Colon (tissue), 2 donors: ENCODE measurements around the gene PRKN.
"Not testable (repeated sequence)": the region's sequence is repeated elsewhere in the genome, so short reads cannot be mapped to it uniquely, and the experiment has no call there.

Experiments used
- FAIRE-seq: peaks from 2 replicates; lab custom pipeline; 2012; peaks lifted over from hg19 to GRCh38; lab: Jason Lieb, UNC
- donor health status: control.
- donor health status: control.

PRKN gene

DNA sequence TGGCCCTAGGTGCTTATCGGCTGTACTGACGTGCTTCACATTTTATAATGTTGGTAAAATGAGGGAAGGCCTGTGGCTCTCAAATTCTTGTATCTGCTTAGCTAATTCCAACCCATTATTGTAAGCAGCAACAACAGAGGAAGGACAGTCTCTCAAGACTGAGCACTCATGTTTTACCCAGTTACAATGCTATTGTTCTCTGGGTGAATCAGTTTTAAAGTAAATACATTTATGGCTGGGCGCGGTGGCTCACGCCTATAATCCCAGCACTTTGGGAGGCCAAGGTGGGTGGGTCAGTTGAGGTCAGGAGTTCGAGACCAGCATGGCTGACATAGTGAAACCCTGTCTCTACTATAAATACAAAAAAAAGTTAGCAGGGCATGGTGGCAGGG, 194.6 kb downstream of the PRKN start:
- no peak for FAIRE-seq

DNA sequence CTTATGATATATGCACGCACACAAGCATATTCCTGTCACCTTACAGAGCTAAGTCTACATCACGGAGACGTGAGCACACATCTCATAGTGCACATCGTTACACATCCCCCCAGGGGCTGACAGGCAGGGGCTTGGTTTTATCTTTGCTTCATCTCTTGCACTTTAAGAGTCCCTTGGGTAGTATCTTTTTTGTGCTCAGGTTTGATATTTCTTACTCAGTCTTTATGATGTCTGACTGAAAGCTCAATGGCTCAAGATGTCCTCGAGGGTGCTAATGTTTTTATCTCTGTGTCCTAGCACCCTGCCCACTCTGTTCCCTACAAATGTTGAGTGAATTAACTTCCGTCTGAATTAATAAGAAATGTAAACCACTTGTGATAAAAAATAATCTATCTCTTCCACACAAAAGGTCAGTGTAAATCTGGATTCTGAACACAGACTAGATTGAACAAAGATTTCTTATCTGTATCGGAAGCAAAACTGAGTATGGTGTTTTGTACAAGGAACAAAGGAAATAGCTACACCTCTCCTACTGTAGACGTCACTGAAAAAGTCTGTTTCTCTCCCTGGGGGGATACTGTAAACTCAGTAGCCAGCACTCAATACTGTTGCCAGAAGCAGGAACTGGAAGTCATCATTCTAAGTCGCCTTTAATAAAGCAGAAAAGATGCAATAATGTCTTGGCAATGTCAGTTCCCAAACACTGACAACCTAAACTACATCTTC, 195.1 kb downstream of the PRKN start:
- no peak for FAIRE-seq

DNA sequence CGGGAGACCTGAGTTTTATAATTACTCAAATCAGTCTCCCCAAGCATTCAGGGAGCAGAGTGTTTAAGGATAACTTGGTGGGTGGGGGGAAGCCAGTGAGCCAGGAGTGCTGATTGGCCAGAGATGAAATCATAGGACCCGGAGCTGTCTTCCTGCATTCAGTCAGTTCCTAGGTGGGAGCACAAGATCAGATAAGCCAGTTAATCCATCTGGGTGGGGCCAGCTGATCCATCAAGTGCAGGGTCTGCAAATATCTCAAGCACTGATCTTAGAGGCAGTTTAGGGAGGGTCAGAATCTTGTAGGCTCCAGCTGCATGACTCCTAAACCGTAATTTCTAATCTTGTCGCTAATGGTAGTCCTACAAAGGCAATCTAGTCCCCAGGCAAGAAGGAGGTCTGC, 196.2 kb downstream of the PRKN start:
- FAIRE-seq: not testable (repeated sequence)

DNA sequence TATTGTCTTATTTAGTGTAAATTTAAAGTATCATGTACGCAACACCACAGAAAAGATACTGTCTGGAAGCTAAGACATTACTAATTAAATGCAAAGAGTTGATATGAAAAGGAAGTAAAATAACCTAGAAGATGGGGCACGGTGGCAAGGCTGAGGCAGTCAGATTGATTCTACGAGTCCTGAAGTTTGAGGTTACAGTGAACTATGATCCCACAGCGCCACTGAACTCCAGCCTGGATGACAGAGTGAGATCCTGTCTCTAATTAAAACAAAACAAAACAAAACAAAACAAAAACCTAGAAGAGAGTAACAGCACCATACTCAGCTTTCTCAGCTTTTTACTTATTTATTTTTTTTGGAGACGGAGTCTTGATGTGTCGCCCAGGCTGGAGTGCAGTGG, 199.0 kb downstream of the PRKN start:
- no peak for FAIRE-seq

DNA sequence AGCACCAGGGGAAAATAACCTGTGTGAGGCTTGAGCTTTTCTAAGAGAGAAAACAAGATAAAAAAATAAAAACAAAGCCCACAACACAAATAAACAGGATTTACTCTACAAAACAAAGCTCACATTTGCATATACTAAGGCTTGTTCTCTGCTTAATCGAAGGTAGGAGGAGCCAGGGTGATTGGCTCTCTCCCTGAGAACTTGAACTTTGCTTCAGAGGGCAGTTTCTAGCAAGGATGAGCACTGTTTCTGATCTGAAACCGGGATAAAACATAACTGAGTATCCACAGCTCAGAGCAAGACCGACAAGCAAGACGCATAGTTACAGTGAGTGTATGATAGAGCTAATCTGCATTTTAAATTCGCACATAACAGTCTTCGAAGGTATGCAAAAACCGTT, 200.6 kb downstream of the PRKN start:
- no peak for FAIRE-seq

DNA sequence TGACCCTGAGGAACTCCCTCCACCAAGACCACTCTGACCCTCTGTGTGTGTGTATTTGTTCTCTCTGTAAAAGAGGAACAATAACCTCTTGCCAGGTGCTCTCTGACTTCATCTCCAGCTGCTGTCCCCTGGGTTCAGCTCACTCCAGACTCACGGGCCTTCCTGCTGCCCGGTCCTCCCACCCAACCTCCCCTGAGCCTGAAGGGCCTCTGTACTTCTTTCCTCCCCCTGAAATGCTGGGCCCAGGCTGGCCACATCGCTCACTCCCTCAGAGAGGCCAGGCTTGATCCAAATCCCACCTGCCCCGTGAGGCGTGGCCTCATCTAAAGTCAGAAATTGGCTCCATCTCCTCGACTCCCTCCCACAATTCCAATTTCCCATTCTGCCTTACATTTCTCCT, 202.4 kb downstream of the PRKN start:
- FAIRE-seq: no peak

DNA sequence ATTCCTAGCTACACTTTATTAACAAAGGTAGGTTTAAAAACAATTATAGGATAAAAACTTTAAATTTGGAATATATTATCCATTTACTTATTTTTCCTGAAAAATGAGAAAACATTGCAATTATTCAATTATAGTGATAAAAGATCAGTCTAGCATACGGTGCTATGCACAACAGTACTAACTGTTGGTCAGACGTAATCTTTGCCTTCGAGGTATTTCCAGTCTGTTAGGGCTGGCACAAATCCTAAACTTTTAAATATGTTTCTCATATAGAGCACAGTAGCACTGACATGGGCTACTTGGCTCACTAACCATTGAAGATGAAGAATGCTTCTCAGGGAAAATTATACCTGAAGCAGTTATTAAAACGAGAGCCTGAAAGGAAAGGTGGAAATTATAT, 214.8 kb downstream of the PRKN start:
- no peak for FAIRE-seq

DNA sequence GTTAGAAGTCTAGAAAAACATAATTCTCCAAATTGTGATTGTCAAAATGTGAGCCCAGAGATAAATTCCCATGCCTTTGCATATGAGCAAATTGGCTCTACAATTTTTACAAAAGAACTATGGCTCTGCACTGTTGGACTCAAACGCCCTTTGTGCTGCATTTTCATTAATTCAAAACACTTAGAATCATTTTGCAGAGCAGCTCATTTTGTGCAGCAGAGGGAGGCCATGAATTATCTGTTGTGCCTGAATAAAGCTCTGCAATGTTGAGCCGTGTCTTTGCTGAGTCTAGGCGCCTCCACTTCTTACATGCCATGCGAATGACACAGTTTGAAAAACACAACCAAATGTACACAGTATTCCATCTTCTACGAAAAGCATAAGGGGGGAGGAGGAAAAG, 230.2 kb downstream of the PRKN start:
- FAIRE-seq: no peak

DNA sequence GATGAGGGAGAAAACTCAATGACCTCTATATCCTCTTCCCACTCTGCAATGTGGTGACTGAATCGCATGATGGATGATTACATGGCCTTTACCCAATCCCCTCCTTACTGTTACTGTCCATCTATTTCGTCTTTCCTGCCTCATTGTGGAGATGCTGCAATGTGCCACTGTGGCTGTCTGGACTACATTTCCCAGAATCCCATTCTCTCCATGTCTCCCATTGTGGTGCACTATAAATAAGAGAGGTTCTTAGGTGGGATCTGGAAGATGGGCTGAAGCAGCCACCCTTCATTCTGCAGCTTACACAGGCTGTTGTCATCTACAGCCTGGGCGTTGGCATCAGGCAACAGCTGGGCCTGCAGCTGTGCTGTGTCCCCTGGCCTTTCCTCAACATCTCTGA, 233.6 kb downstream of the PRKN start:
- FAIRE-seq: no peak

DNA sequence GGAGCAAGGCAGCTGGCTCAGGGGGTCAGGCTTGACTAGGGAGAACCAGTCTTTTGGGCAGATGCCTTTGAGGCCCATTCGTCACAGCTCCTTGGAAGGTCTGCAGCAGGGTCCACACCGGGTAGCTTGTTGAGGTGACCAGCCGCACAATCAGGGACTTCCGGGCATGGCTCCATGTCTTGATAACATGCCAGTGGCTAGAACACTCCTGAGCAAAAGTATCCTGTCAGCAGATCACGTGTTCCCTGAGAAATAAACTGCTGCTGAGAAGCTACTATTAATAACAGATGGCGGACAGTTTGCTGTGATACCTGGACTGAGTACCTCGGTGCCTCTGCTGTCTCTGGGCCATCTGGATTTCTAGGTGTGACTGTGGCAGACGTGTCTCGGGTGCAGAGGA, 235.9 kb downstream of the PRKN start:
- no peak for FAIRE-seq

DNA sequence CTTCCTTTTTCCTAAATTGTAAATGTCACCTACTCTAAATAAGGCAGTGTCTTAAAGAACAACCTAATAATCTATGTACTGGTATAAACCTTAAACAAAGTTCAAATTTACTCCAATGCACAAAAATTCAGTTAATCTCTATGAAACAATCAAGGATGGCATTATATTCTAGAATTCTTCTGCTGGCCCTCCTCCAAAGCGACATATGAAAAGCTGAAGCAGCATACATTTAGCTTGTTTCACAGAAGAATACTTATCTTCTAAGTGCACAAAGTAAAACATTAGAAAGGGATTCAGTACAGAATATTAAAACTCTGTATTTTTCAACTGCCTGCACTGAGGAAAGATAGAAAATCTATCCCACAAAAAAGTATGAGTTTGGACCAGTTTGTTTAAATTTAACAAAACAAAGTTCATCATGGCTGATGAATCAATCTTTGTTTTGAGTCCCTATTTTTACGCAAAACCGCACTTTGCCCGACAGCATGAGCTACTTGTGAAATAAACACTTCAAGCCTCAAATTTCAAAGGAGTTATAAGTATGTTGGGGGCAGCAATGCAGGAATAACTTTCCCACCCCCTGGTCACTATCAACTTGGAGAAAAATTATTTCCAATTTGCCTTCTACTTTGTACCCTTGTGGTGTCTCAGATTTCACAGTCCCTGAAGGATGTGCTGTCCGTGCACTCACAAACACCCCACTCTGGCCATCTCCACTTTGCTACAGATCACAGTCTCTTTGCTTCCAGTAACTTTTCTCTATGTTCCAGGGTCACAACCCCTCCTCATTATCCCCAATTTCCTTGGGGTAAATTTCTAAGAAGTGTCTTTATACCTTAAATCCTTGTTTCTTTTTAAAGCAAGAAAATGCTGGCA, 238.2 kb downstream of the PRKN start:
- FAIRE-seq: no peak

DNA sequence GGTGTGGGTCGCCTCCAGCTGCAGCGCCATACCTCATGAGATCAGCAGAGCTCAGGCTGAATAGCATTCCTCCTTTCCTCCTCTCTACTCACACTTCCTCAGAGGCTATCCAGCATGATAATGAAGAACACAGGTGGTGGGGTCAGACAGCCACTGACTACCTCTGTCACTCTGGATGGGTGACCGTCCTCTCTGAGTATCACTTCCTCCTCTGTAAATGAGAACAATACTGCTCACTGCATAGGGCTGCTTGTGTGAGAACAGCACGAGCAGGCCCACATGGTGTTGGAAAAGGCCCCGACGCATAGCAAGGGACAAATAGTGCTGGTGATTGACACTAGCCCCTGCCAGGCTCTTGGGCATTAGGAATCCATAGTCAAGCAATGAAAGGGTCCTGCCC, 239.1 kb downstream of the PRKN start:
- no peak for FAIRE-seq

DNA sequence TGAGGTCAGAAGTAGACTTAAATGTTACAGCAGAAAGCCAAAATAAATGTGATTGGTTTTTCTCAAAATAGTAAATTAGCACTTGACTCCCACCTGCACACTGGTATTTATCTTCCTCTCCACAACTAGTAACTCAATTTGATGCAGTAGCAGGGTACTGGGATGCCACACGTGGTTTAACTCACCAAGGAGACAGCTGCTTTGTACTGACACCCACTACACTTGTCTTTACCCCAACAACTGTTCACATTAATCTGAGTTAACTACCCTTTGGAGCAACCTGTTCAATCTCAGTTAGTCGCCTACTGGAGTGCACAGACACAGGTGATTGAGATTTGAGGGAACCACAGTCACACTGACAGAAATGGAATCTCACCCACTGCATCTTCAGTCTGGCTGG, 242.1 kb downstream of the PRKN start:
- no peak for FAIRE-seq

DNA sequence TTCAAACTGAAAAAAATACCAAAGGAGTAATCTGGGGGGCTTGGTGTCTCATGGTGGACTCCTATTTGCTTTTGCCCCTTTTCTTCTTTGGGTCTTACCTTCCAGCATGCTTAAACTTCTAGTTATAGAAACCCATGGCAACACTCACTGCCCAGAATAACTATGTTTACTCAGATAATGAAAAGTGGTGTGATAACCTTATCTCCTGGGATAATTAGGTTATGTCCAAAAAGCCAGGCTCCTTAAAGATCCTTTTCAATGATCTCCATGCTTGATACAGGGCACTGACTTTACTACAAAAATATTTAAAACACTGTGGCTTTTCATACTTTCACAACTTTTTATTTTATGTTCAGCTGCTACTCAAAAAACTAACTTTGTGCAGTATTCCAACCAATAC, 245.6 kb downstream of the PRKN start:
- FAIRE-seq: no peak

DNA sequence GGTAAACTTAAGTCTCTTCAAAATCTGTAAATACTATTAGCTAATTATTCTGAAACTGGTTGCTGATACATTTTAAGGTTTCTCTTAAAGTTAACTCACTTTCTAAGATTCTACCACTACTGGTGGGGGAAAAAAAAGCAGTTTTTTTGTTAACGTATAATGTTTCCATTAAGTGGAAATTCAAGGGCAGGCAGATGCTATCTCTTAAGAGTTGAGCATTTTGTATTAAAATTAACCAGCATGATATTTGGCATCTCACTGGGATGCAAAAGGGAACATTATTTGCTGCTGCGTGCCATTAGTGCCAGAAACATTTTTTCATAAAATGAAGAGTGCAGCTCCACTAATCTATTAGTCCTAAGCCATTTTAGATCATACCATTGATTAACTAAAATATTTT, 246.2 kb downstream of the PRKN start:
- FAIRE-seq: no peak

DNA sequence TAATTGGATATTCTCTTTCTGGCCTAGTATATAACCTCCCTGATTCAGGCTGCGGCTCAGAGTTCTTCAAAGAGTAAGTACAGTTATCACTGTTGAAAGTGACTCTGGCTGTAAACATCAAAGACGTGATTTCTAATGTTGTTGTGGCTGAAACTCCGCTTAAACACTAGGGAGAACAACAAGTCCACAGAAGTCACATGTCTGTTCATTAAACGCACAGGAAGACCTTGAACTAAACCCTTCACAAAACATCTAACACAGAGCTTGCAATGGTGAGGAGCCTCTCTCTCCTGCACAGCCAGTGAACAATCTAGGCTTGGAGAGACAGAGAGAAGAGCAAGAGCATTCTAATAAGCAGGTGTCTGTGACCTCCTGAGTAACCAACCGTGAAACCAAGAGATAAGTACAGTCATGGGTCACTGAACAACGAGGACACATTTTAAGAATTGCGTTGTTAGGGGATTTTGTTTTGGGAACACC, 249.3 kb downstream of the PRKN start:
- no peak for FAIRE-seq

DNA sequence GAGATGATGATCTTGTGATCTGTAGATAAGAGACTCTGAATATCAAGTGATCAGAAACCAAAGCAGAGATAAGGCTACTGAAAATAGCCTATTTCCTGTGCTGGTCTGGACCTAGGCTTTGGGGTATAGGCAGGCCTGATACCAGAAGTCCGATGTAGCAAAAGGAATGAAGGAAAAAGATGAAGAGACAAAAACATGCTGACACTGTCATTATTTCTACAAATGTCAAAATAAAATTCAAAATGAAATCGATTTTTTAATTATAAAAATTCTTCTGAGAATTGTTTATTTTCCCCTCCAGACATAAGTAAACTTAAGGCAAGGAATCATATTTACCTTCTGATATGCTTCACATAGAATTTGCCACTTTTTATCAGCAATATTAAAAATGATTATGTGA, 252.8 kb downstream of the PRKN start:
- no peak for FAIRE-seq

DNA sequence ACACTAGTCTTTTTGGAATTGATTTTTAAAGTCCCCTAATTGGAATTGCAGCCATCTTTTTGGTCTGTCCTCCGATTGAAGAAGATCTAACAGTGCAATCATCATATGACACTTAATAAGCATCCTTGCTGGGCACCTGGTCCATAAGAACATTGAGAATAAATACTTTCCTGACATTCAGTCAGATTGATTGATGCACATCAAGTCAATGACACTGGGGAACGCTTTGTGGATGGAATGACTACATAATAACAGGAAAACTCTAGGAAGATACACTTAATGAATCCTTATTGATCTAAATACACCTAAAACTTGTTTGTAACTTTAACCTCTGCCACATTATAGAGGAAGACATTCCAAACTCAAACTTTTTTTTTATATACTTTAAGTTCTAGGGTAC, 255.7 kb downstream of the PRKN start:
- FAIRE-seq: no peak

DNA sequence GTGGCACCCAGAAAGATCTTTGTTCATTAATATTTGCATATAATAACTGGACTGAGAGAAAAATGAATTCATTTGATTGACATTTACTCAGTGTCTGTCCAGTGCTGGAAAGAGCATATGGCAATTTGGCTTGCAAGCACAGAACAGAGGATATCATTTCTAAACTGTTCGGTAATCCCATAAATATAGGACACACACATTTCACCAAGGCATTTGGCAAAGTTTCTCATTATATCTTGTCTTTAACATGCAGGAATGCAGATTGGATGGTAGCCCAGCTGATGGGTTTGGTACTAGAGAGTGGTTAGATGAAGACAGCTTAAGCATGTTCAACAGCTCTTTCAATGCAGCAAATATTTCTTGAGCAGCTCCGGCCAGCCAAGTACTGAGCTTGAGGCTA, 259.2 kb downstream of the PRKN start:
- no peak for FAIRE-seq

DNA sequence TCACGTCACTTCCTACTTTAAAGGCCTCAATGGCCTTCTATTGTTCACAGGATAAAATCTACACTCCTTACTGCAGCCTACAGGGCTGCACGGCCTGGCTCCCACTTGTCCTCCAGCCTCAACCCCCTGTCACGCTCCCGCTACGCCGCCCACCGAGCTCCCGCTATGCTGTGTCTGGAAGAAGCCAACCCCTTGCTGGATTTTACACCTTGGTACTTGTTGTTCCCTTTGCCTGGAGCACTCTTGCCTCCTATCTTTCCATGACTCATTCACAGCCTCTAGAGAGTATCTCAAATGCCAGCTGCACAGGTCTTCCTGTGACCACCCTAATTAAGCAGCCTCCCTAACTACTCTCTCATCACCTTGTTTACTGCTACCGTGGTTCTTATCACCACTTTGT, 259.9 kb downstream of the PRKN start:
- no peak for FAIRE-seq

DNA sequence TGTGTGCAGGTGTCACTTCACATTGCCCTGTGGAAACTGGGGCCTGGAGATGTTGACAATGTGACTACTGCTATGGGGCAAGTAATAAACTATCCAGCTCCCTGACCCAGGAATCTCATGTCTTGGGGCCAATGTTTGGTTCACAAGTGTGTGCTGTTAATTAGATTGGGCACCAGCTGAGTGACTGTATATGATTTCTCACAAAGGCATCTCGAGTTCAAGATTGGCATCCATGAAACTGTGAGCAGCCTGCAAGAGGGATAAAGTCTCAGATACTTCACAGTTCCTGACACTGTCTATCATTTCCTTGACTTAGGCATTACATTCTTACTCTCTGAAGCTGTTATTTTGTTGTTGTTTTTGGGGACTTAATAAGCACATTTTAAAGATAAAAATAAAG, 264.0 kb downstream of the PRKN start:
- no peak for FAIRE-seq

DNA sequence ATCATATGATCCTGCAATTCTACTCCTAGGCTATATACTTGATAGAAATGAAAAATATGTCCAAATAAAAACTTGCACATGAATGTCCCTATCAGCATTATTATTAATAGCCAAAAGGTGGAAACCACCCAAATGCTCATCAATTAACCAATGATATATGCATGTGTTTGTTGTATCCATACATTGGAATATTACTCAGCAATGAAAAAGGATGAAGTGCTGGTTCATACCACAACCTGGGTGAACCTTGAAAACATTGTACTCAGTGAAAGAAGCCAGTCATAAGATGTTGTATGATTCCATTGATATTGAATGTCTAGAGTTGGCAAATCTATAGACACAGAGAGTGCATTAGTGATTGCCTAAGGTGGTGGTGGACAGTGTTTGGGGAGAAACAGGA, 267.6 kb downstream of the PRKN start:
- no peak for FAIRE-seq

DNA sequence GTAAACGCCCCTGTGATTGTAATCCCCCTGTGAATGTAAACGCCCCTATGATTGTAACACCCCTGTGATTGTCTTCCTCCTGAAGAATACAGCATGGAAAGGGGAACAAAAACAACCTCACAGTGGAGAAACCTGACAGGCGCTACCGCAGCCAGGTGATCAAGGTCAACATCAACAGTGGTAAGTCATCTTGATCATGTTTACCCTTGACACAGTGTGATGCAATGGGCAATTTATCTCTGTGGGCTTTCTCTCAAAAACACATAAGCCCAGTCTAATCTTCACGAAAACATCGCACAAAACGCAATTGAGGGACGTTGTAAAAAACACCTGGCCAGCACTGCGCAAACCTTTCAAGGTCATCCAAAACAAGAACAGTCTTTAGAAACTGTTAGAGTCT, 277.2 kb downstream of the PRKN start:
- FAIRE-seq: no peak

DNA sequence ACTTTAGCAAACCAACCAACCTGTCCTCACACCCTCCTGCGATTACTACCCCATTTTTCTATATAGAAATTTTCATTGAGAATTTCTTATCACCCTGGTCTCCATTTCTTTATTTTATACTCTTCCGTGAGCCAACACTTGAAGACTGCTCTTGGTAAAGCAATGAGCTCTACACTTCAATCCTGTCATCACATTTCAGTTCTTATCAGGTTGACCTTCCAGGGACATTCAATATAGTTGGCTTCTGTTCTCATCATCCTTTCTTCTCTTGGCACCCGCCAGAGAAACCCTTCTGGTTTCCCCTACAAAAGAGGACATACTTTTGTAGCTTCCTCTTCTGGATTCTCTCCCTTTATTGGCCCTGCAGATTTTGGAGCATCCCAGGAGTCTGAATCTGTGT, 279.3 kb downstream of the PRKN start:
- no peak for FAIRE-seq
